ENCODE data around the gene GSC2. TPM values are rescaled to one million over a fixed set of nuclear protein-coding genes. Genes with fewer than 3 reads are reported as not detected.

Gene GSC2
- total RNA-seq, 2 donors from 2014 or later = not detected

DNA sequence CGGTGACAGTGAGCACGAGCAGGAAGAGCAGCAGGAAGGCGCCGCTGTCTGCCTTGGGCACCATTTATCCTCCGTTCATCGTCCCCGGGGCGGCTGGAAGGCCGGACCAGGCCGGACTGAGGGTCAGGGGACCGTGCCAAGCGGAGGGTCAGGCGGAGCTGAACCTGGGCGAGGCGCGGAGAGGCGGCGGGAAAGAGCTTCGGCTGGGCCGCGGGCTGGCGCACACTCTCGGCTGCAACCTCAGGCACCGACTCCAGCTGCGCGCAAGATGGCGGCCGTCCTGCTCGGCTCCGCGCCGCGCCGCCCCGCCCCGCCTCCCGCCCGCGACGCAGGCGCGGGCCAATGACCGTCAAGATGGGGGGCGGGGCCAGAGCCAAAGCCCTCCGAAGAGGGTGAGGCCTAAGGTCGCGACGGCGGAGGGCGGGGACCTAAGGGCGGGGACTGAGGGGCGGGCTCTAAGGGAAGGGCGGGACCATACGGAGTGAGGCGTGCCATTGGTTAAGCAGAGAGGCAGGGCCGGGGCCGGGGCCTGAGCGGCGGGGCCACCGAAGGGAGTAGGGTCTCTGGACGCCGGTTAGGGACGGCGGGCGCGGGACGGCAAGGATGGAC is 27.8 kb downstream of the GSC2 start, which contains the start of gene DGCR2:
DGCR2 (minus strand) TSS at position 270 of the 609 bp plus-strand sequence; CDS start at position 64, 206 bp downstream.
- peak within 1 kb of the TSS; percentile 19 for H3K27ac Mint-ChIP-seq

DNA sequence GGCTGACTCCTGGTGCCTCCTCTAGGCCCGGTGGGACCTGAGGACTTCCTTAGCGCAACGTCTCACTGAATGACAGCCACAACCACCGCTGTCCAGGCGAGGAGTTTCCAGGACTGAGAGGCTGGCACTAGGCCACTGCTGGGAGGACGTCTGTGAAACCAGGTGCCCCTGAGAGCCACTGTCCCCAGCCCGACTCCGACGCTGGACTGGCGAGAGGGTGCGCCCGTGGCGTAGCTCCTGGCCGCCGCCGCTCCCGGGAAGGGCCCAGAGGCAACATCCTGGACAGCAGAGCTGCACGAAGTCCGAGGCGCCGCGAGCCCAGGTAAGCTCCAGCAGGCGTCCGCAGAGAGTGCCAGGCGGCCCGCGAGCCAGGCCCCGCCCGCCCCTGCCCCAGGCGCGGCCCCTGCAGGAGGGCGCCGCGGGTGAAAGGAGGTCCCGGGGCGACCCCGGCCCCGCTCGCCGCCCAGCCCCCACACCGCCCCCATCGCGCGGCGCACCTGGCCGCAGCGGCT is 28.4 kb downstream of the GSC2 start:
- H3K4me1 Mint-ChIP-seq (ENCODE audit: low read depth) = peaks cover 54% of the 10 kb centered on the region
- no peaks in the 10 kb centered on the region for H3K27me3 Mint-ChIP-seq (ENCODE audit: low read depth)
- no peaks in the 10 kb centered on the region for H3K36me3 Mint-ChIP-seq (ENCODE audit: insufficient read depth in 2 of 2)
- DNase-seq = peak in 1 of 2 donors; percentile 47
- H3K27ac Mint-ChIP-seq = peak overlapping the region; percentile 19
- H3K4me3 Mint-ChIP-seq = peak overlapping the region; percentile 89
- peak; percentile 28 to 39 for ATAC-seq (replicated peaks in 1 of 2)
- no peaks in the 10 kb centered on the region for H3K9me3 Mint-ChIP-seq

More for the DNA sequence above, 27.8 kb downstream of the GSC2 start, which contains the start of gene DGCR2:
- Mint-ChIP-seq H3K36me3 (ENCODE audit: insufficient read depth in 2 of 2) (no peaks in the 10 kb centered on the region), H3K4me3 (peak within 1 kb of the TSS; percentile 89), H3K9me3 (no peaks in the 10 kb centered on the region), H3K27me3 (ENCODE audit: low read depth) (no peaks in the 10 kb centered on the region), H3K4me1 (ENCODE audit: low read depth) (peaks cover 49% of the 10 kb centered on the region)
- DNase-seq (peak; percentile 96 to 97), ATAC-seq (replicated peaks in 1 of 2) (peak; percentile 98)

DNA sequence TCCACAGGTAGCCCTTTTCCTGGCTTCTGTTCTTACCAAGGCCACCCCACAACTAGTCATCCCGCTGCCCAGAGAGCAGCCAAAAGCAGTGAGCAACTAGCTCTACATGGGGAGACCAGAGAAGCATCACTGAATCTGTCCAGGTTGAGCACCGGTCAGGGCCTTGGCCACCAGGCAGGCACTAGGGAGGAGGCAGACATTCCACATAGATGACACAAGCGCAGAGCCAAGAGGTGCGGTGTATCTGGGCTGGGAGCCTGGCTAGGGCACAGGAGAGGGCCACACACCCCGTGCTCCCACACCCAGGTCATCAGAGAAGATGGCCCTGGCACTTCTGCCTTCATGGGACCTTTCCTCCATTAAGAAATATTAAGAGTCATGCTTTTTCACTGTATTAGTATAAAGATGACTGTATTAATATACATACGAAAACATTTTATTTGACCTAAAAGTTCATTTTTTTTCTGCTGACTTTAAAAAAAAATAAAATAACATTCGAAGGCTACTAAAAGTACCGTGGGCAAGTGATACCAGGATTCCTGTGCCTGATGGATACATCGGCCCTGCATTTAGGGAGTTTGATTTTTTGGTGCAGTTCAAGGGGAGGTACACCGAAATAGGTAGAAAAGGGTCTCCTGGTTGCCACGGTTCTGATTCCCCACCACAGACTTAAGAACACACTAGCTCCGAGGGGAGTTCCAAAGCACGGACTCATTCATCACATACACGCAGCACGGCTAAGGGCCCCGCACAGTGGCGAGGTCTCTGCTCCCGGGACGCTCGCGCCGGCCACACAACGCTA is 29.1 kb downstream of the GSC2 start:
- DNase-seq (peak in 1 of 2 donors; percentile 43), ATAC-seq (replicated peaks in 1 of 2) (peak in 1 of 2 donors; percentile 15)
- peaks cover 61% of the 10 kb centered on the region for H3K4me1 Mint-ChIP-seq (ENCODE audit: low read depth)
- H3K4me3 Mint-ChIP-seq = peak overlapping the region; percentile 89
- H3K27me3 Mint-ChIP-seq (ENCODE audit: low read depth) = no peaks in the 10 kb centered on the region
- H3K9me3 Mint-ChIP-seq = no peaks in the 10 kb centered on the region
- H3K36me3 Mint-ChIP-seq (ENCODE audit: insufficient read depth in 2 of 2) = peaks cover 0 to 2% of the 10 kb centered on the region in 2 donors
- peak overlapping the region; percentile 64 for H3K27ac Mint-ChIP-seq

GRCh38 chr22:19119949-19120348 is 30.1 kb downstream of the GSC2 start:
- ATAC-seq (replicated peaks in 1 of 2) = no peak
- DNase-seq = no peak
- Mint-ChIP-seq H3K36me3 (ENCODE audit: insufficient read depth in 2 of 2) (peaks cover 0 to 2% of the 10 kb centered on the region in 2 donors), H3K27me3 (ENCODE audit: low read depth) (no peaks in the 10 kb centered on the region), H3K9me3 (no peaks in the 10 kb centered on the region), H3K4me1 (ENCODE audit: low read depth) (peaks cover 68% of the 10 kb centered on the region), H3K27ac (no peak overlapping the region), H3K4me3 (peak overlapping the region; percentile 89)

GRCh38 chr22:19118329-19118880 is 31.7 kb downstream of the GSC2 start:
- no peak for DNase-seq
- H3K4me3 Mint-ChIP-seq = peak overlapping the region in 1 of 2 donors; percentile 13
- no peaks in the 10 kb centered on the region for H3K27me3 Mint-ChIP-seq (ENCODE audit: low read depth)
- no peaks in the 10 kb centered on the region for H3K9me3 Mint-ChIP-seq
- no peak for ATAC-seq (replicated peaks in 1 of 2)
- H3K4me1 Mint-ChIP-seq (ENCODE audit: low read depth) = peaks cover 73% of the 10 kb centered on the region
- H3K36me3 Mint-ChIP-seq (ENCODE audit: insufficient read depth in 2 of 2) = peaks cover 0 to 2% of the 10 kb centered on the region in 2 donors
- H3K27ac Mint-ChIP-seq = no peak overlapping the region

GRCh38 chr22:19117111-19117512 is 33.0 kb downstream of the GSC2 start:
- no peaks in the 10 kb centered on the region for H3K27me3 Mint-ChIP-seq (ENCODE audit: low read depth)
- ATAC-seq (replicated peaks in 1 of 2) (no peak), DNase-seq (no peak)
- peaks cover 72% of the 10 kb centered on the region for H3K4me1 Mint-ChIP-seq (ENCODE audit: low read depth)
- no peaks in the 10 kb centered on the region for H3K9me3 Mint-ChIP-seq
- peaks cover 0 to 2% of the 10 kb centered on the region in 2 donors for H3K36me3 Mint-ChIP-seq (ENCODE audit: insufficient read depth in 2 of 2)
- no peak overlapping the region for H3K4me3 Mint-ChIP-seq
- H3K27ac Mint-ChIP-seq = no peak overlapping the region

DNA sequence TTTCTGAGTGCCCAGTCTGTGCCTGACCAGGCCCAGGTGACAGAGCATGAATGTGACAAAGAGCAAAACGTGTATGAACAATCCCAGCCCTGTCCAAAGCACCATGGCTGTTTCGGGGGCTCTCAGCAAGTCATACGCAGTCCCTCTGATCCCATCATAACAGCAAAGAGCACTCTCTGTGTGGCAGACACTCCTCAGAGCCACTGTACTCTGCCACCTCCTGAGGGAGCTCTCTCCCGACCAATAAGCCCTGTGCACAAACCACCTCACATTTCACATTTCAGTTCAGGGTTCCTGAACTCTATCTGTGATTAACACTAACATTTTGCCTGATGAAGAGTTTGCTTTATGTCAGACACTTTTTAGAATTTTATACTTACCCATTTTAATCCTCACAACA is 34.5 kb downstream of the GSC2 start:
- Mint-ChIP-seq H3K4me3 (no peak overlapping the region), H3K4me1 (ENCODE audit: low read depth) (peaks cover 73% of the 10 kb centered on the region), H3K27ac (no peak overlapping the region), H3K36me3 (ENCODE audit: insufficient read depth in 2 of 2) (peaks cover 0 to 2% of the 10 kb centered on the region in 2 donors), H3K9me3 (no peaks in the 10 kb centered on the region), H3K27me3 (ENCODE audit: low read depth) (no peaks in the 10 kb centered on the region)
- ATAC-seq (replicated peaks in 1 of 2) (peak in 1 of 2 donors; percentile 68), DNase-seq (no peak)

DNA sequence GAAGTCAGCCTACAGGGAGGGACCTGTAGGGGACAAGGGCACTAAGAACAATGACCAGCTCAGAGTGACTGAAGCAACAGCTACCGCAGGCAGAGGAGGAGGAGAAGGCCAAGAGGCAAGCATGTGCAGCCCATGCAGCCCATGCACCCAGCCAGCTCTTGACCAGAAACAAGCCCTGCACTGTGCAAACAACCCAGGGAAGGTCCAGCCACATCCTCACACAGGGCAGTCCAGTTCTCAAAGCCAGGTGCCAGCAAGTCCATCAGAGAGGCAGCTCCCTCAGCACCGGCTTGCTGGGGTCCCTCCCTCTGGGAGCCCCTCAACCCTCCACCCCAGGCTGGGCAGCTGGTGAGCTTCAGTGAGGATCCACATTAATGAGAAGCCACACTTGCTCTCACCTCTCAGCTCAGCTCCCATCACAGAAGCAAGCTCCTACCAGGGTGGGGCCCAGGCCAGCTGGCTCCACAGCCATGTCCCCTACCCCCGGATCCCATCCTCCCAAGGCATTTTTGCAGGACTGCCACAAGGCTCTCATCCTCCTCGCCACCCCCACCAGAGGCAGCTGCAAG is 35.0 kb downstream of the GSC2 start:
- Mint-ChIP-seq H3K4me3 (no peak overlapping the region), H3K27ac (no peak overlapping the region), H3K9me3 (no peaks in the 10 kb centered on the region), H3K36me3 (ENCODE audit: insufficient read depth in 2 of 2) (peaks cover 0 to 2% of the 10 kb centered on the region in 2 donors), H3K4me1 (ENCODE audit: low read depth) (peaks cover 71% of the 10 kb centered on the region), H3K27me3 (ENCODE audit: low read depth) (no peaks in the 10 kb centered on the region)
- no peak for DNase-seq
- no peak for ATAC-seq (replicated peaks in 1 of 2)

DNA sequence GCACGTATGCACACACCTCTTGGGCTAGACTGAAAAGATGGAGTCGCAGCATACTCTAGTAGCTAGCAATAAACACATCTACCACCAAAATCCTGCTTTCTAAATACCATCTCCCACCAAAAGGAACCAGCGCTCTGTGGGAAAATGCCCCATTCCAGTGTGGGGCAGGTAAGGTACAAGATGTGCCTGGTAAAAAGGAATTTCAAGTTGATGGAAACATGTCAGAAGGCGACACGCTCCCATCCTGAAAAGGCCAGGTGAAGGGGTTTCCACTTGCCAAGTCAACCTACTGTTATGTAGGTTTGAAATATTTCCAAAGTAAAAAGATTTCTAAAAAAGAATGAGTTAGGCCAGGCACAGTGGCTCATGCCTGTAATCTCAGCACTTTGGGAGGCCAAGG is 36.7 kb downstream of the GSC2 start:
- Mint-ChIP-seq H3K4me1 (ENCODE audit: low read depth) (peaks cover 71% of the 10 kb centered on the region), H3K9me3 (no peaks in the 10 kb centered on the region), H3K36me3 (ENCODE audit: insufficient read depth in 2 of 2) (peaks cover 2 to 3% of the 10 kb centered on the region in 2 donors), H3K27me3 (ENCODE audit: low read depth) (no peaks in the 10 kb centered on the region), H3K4me3 (no peak overlapping the region), H3K27ac (no peak overlapping the region)
- no peak for DNase-seq
- ATAC-seq (replicated peaks in 1 of 2) = no peak

- peak overlapping the region; percentile 5 for H3K27ac Mint-ChIP-seq
- peaks cover 2 to 3% of the 10 kb centered on the region in 2 donors for H3K36me3 Mint-ChIP-seq (ENCODE audit: insufficient read depth in 2 of 2)
- no peak overlapping the region for H3K4me3 Mint-ChIP-seq
- peaks cover 74% of the 10 kb centered on the region for H3K4me1 Mint-ChIP-seq (ENCODE audit: low read depth)
- no peaks in the 10 kb centered on the region for H3K27me3 Mint-ChIP-seq (ENCODE audit: low read depth)
- DNase-seq = no peak
- no peaks in the 10 kb centered on the region for H3K9me3 Mint-ChIP-seq
- no peak for ATAC-seq (replicated peaks in 1 of 2)
Measured at GRCh38 chr22:19111584-19111983, 38.5 kb downstream of the GSC2 start.

GRCh38 chr22:19111140-19111539 is 39.0 kb downstream of the GSC2 start:
- H3K4me3 Mint-ChIP-seq = peak overlapping the region in 1 of 2 donors; percentile 24
- DNase-seq (no peak), ATAC-seq (replicated peaks in 1 of 2) (no peak)
- H3K36me3 Mint-ChIP-seq (ENCODE audit: insufficient read depth in 2 of 2) = peaks cover 0 to 3% of the 10 kb centered on the region in 2 donors
- H3K4me1 Mint-ChIP-seq (ENCODE audit: low read depth) = peaks cover 74% of the 10 kb centered on the region
- no peaks in the 10 kb centered on the region for H3K27me3 Mint-ChIP-seq (ENCODE audit: low read depth)
- peak overlapping the region; percentile 5 for H3K27ac Mint-ChIP-seq
- no peaks in the 10 kb centered on the region for H3K9me3 Mint-ChIP-seq

GRCh38 chr22:19110646-19111045 is 39.4 kb downstream of the GSC2 start:
- H3K4me3 Mint-ChIP-seq = peak overlapping the region in 1 of 2 donors; percentile 24
- H3K9me3 Mint-ChIP-seq = no peaks in the 10 kb centered on the region
- ATAC-seq (replicated peaks in 1 of 2) = no peak
- DNase-seq = no peak
- H3K36me3 Mint-ChIP-seq (ENCODE audit: insufficient read depth in 2 of 2) = peaks cover 0 to 3% of the 10 kb centered on the region in 2 donors
- H3K27me3 Mint-ChIP-seq (ENCODE audit: low read depth) = no peaks in the 10 kb centered on the region
- peaks cover 72% of the 10 kb centered on the region for H3K4me1 Mint-ChIP-seq (ENCODE audit: low read depth)
- H3K27ac Mint-ChIP-seq = no peak overlapping the region

- H3K4me1 Mint-ChIP-seq (ENCODE audit: low read depth) = peaks cover 68% of the 10 kb centered on the region
- ATAC-seq (replicated peaks in 1 of 2) = no peak
- peaks cover 0 to 3% of the 10 kb centered on the region in 2 donors for H3K36me3 Mint-ChIP-seq (ENCODE audit: insufficient read depth in 2 of 2)
- no peaks in the 10 kb centered on the region for H3K9me3 Mint-ChIP-seq
- H3K27me3 Mint-ChIP-seq (ENCODE audit: low read depth) = no peaks in the 10 kb centered on the region
- peak overlapping the region; percentile 71 to 92 for H3K4me3 Mint-ChIP-seq
- no peak for DNase-seq
- H3K27ac Mint-ChIP-seq = peak overlapping the region; percentile 85
Measured at GRCh38 chr22:19110064-19110458, 40.0 kb downstream of the GSC2 start.

Measured in activated T-cell treated with anti-CD3 and anti-CD28 coated beads, Interleukin-2, amount 50 U/mL, for 72 hours (primary cell).